ENCODE results near the gene GYG2.
"Not testable (repeated sequence)": the region's sequence is repeated elsewhere in the genome, so short reads cannot be mapped to it uniquely, and the experiment has no call there.

Gene GYG2

DNA sequence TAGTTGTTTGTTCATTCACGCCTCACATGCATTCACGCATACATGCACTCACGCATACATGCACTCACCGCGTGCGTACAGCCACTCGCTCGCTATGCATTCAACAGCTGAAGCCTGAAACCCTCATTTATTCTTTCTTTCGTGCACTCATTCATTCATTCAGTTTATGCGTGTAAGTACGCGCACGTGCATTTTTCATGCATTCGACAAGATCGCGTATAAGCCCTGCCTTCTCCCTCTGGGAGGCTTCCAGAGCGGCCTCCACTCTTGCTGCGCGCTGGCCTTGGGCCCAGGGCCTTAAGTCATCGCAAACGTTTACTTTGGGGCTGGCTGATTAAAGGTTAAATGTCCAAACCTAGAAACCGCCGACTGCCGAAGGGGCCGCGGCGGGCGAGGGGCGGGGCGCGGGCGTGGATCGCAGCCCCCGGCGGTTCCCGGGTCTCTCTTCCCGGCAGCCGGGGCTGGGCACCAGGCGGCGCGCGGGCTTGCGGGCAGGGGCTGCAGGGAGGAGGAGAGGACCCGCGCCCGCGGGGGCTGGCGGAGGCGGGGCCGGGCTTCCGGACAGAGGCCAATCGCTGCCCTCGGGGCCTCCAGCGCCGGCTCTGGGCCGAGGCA, at the start of gene GYG2:
Gene GYG2, plus strand, starts transcription at position 587 of the 615 bp plus-strand sequence. CDS start 1,259 bp downstream, outside the sequence.
- no peak for DNase-seq (ENCODE audit: low spot score)

DNA sequence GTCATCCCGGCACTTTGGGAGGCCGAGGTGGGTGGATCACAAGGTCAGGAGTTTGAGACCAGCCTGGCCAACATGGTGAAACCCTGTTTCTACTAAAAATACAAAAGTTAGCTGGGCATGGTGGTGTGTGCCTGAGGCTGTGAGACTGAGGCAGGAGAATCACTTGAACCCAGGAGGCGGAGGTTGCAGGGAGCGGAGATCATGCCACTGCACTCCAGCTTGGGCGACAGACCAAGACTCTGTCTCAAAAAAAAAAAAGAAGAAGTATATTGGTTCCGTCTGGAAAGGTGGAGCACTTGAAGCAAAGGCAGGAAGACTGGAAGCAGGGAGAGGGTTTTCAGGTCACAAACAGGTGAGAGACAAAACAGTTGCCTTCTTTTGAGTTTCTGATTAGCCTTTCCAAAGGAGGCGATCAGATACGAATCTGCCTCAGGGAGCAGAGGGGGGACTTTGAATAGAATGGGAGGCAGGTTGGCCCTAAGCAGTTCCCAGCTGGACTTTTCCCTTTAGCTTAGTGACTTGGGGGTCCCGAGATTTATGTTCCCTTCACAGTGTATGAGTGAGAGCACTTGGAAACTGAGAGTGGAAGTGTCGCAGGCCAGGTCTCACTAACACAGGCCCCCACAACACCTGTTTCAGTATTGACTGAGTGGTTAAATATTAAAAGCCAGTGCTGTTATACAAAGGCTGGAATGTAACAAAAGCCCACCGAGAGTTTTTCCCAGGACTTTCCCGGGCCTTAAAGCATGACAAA, 48.1 kb upstream of the GYG2 start:
- not testable (repeated sequence) for DNase-seq (ENCODE audit: low spot score)

DNA sequence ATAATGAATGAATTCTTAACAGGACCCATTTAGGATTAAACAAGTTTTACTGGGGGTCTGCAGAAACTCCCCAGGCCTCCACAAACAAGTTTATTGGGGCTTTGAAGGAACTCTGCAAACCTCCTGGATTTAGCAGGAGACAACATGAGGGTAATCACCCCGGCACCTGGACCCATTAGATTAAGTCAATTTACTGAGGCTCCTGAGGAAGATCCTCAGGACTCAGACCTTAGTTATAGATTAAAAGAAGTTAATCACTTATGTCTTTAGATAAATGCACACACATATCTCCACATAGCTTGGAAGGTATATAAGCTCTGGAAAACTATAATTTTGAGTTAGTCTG, 47.5 kb upstream of the GYG2 start:
- DNase-seq (ENCODE audit: low spot score), result no peak

DNA sequence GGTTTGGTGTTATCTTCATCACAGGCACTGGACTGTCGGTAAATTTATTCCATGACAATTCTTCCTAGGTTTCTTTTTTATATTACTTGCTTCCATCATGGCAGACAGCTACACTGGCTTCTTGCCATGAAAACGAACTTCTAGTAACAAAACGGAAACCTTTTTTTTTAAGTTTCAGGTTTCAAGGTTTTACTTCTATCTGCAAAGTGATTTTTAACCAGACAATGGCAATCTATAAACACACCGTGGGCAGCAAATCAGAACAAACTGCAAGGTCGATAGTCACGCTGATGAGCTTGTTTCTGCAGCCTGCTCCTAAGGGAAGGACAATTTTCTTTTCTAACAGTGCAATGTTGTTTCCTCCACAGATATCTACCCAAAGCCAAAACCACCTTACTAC, 47.0 kb upstream of the GYG2 start:
- no peak for DNase-seq (ENCODE audit: low spot score)

DNA sequence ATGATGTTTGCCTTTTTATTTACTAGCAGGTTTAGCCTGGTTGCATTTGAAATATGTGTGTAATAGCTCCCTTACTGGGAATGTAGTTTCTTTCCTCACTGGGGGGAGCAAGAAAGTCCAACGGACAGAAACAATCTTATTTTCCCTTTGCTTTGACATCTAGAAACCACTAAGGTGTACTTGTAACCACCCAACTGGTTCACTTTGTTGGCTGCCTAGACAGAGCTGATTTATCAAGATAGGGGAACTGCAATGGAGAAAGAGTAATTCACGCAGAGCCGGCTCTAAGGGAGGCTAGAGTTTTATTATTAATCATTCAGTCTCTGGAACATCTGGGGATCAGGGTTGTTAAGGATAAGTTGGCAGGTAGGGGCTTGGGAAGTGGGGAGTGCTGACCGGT, 46.6 kb upstream of the GYG2 start:
- no peak for DNase-seq (ENCODE audit: low spot score)

DNA sequence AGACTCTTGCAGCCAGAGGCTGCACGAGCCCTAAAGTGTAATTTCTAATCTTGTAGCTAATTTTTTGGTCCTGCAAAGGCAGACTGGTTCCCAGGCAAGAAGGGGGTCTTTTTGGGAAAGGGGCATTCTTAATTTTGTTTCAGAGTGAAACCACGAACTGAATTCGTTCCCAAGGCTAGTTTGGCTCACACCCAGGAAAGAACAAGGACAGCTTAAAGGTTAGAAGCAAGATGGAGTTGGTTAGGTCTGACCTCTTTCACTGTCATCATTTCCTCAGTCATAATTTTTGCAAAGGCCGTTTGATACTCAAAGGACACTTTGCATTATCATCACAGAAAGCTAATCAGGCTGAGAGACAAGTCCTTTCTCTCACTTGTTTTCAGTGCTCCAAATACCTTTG, 46.0 kb upstream of the GYG2 start:
- DNase-seq (ENCODE audit: low spot score), result no peak

DNA sequence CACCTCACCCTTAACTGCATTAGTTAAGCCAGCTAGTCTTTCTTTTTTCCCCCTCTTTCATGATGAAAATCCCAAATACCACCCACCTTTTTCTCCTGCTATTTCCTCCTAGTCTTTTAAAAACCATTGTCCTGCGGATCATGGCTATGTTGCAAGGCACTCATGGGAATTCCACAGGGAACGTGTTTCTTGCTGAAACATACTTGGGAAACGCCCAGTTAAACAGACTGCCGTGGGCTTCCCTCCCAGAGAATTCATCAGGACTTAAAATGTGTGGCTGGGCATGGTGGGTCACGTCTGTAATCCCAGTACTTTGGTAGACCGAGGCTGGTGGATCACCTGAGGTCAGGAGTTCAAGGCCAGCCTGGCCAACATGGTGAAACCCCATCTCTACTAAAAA, 44.7 kb upstream of the GYG2 start:
- no peak for DNase-seq (ENCODE audit: low spot score)

DNA sequence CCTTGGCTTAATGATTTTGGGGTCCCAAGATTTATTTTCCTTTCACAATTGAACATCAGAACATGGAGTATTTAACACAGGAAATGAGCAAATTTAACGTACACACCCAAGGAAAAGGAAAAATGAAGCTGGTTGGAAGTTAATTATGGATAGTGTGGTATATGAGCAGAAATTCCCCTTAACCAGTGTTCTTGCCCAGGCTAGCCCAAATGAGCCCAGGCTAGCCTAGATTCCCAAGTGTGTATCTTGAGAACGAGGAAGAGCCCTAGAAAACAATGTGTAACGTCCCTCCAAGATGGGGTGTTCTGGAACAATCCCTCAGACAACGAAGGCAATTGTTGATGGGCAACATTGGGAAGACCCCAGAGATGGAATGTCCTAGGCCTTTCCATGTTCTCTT, 43.2 kb upstream of the GYG2 start:
- DNase-seq (ENCODE audit: low spot score), result no peak

DNA sequence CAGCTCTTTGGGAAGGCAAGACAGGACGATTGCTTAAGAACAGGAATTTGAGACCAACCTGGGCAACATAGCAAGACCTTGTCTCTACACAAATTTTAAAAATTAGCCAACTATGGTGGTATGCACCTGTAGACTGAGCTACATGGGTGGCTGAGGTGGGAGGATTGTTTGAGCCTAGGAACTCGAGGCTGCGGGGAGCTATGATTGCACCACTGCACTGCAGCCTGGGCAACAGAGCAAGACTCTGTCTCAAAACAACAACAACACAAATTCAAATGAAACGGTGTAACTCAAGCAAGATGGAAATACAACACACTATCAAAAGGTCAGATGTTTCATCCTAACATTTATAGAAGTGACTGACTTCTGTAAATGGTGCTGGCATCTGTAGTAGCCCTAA, 39.8 kb upstream of the GYG2 start:
- no peak for DNase-seq (ENCODE audit: low spot score)

DNA sequence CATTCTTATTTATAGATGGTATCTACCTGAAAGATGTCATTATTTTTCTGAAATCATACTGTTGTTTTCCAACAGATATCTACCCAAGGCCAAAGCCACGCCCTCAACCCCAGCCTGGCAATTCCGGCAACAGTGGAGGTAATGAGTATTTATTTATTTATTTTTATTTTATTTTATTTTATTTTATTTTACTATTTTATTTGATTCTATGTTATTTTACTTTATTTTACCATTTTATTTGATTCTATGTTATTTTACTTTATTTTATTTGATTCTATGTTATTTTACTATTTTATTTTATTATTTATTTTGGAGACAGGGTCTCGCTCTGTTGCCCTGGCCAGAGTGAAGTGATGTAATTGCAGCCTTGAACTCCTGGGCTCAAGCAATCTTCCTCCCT, 39.2 kb upstream of the GYG2 start:
- no peak for DNase-seq (ENCODE audit: low spot score)

DNA sequence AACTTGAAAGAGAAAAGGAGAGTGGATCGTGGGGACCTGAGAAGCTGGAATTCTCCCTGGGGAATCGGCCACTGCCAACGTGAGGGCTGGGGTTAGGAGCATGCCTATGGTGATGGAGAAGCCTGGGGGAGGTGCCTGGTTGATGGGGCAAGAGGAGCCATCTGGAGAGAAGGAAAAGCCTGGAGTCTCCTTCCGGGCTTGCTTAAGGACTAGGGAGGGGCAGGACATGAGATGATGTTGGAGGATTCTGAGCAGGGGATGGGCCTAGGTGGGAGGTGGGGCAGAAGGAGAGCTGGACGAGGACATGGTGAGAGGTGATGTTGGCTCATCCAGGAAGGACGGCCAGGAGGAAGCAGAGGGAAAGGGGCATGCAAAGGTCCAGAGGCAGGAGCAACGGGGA, 35.0 kb upstream of the GYG2 start:
- no peak for DNase-seq (ENCODE audit: low spot score)

DNA sequence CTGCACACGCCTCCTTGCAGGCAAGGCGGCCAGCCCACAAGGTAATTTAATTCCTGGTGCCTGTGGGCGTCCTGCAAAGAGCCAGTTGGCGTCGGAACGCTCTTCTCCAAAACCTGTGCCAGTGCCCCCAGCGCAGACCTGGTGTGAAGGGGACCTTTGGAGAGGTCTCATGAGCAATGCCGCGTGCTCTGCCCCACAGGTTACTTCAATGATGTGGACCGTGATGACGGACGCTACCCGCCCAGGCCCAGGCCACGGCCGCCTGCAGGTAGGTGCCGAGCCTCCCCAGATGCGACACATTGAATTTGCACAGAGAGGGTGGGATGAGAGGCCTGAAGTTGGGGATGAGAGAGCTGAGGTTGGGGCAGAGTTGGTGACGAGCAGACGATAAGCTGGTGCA, 34.4 kb upstream of the GYG2 start:
- DNase-seq (ENCODE audit: low spot score), result no peak

DNA sequence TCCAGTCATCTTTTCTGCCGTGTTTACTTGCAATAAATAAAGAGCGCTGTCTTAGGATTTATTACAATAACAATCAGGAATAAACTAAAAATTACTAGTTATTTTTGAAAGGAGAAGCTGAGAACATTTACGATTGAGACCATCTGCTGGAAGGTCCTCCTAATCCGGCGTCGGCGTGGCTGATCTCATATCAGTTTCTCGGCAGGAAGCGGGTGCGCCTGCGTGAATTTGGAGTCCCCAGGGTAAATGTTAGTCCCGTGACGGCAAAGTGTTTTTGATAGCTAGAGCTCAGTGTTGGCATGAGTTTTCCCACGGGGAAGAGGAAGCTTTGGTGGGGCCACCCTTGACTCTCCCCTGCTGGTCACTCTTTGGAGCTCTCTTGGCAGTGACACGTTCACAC, 31.9 kb upstream of the GYG2 start:
- DNase-seq (ENCODE audit: low spot score), result not testable (repeated sequence)

DNA sequence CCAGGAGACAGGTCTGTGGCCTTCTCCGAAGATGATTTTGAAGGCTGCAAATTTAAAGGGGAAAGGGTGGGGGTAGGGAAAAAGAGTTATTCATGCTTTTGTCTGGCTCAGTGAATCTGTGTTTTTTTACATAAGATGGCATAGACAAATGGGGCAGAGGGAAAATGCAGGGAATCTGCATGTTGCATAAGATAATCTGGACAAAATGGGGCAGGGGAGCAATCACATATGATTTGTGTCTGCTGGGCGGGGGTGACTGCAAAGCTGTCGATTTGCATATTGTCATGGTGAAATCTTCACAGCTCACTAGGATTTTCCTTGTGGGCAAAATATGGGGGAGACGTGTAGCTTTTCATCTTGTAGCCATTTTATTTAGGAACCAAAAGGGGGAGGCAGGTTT, 29.4 kb upstream of the GYG2 start:
- no peak for DNase-seq (ENCODE audit: low spot score)

DNA sequence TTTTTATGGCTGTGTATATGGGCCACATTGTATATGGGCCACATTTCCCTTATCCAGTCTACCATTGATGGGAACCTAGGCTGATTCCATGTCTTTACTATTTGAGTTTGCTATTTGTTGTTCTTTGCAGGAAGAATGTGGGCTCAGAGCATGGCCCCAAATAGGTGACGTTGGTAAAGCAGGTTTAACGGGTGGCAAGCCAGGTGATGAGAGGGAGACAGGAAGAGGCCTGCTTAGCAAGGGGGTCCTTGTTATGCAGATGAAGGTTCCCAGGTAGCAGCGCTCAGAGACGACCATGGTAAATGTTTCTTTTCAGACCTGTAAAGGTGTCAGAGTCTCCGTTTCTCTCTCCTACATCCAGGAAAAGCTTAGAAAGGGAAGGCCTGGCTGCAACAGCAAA, 28.8 kb upstream of the GYG2 start:
- DNase-seq (ENCODE audit: low spot score), result not testable (repeated sequence)

DNA sequence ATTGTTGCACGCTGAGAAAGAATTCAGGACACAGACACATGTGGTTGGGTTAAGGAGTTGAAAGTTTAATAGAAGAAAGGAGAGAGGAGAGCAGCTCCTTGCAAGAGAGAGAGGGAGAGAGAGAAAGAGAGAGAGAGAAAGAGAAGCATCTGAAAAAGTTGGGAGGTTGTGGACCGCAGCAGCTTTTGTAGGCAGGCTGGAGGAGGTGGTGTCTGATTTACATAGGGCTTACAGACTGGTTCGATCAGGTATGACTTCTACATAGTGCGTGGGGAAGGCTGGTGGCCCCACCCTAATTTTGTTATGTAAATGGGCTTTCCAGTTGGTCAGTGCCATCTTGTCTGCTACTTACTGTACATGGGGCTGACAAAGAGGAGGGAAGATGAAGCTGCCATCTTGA, 27.5 kb upstream of the GYG2 start:
- no peak for DNase-seq (ENCODE audit: low spot score)

DNA sequence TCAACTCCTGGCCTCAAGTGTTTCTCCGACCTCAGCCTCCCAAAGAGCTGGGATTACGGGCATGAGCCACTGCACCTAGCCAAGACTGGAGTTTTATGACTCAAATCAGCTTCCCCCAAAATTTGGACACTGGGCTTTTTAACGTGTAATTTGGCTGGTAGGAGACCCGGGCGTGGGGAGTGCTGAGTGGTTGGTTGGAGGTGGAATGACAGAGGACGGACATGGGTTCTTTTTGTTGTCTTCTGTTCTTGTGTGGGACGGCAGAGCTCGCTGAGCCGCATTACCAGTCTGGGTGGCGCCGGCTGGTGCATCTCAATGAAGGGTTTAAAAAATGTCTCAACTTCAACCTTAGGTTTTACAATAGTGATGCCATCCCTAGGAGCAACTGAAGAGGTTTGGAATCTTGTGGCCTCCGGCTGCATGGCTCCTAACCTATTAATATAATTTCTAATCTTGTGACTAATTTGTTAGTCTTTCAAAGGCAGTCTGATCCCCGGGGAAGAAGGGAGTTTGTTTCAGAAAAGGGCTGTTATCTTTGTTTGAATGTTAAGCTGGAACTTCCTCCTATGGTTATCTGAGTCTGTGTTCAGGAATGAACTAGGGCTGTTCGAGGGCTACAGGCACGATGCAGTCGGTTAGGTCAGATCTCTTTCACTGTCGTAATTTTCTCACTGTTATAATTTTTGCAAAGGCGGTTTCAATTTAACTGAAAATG, 26.2 kb upstream of the GYG2 start:
- DNase-seq (ENCODE audit: low spot score), result not testable (repeated sequence)

DNA sequence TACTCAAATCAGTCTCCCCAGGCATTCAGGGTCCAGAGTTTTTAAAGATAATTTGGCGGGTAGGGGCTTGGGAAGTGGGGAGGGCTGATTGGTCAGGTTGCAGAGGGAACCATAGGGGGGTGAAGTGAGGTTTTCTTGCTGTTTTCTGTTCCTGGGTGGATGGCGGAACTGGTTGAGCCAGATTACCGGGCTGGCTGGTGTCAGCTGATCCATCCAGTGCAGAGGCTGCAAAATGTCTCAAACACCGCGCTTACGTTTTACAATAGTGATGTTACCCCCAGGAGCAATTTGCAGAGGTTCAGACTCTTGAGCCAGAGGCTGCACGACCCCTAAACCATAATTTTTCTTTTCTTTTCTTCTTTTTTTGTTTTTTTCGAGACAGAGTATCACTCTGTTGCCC, 25.2 kb upstream of the GYG2 start:
- not testable (repeated sequence) for DNase-seq (ENCODE audit: low spot score)

DNA sequence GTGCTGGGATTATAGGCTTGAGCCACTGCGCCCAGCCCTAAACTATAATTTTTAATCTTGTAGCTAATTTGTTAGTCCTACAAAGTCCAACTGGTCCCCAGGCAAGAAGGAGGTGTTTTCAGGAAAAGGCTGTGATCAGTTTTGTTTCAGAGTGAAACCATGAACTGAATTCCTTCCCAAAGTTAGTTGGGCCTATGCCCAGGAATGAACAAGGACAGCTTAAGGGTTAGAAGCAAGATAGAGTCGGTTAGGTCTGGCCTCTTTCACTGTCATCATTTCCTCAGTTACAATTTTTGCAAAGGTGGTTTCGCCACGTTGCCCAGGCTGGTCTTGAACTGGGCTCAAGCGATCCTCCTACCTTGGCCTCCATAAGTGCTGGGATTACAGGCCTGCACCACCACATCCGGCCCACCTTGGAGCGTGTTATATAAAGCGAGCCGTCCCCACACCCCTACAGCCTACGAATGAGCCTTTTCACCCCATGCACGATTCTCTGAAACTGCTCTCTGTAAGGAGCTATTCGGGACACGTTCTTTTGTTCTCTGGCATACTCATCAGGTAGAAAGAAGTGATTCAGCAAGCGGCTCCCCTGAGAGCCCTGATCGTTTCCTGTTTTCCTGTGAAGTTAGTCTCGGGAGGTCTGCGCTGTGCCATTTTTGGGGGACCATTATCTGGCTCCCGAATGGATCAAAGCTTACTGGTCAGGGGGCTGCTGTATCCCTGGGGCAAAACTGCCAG, 24.5 kb upstream of the GYG2 start:
- not testable (repeated sequence) for DNase-seq (ENCODE audit: low spot score)

DNA sequence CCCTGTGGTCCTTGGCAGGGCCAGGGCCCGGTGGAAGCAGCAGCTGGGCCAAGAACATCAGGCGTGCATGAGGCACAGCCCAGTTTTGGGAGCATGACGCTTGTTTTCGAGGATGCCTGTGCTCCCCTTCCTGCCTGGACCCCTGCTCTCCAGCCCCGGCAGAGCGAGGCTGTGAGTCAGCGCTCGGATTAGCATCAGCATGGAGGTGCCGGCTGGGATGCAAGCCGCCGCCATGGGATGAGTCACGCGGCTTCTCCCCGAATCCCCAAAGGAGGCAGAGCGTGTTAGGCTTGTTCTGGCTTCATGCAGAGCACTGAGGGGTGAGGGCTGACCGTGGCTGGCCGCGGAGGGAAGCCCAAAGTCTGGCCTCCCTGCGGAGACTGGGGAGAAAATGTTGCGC, 23.9 kb upstream of the GYG2 start:
- not testable (repeated sequence) for DNase-seq (ENCODE audit: low spot score)

DNA sequence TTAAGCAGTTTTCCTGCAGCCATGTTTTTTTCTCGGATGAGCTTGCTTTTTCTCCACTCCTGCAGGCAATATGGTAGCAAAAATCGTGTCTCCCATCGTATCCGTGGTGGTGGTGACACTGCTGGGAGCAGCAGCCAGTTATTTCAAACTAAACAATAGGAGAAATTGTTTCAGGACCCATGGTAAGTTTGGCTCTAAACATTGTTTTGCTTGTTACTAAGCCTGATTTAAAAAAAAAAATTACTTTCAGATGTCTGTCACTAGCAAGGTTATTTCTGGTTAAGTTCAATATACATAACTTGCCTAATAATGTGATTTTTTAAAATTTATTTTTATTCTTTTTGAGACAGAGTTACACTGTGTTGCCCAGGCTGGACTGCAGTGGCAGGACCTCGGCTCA, 17.5 kb upstream of the GYG2 start:
- DNase-seq (ENCODE audit: low spot score), result no peak

DNA sequence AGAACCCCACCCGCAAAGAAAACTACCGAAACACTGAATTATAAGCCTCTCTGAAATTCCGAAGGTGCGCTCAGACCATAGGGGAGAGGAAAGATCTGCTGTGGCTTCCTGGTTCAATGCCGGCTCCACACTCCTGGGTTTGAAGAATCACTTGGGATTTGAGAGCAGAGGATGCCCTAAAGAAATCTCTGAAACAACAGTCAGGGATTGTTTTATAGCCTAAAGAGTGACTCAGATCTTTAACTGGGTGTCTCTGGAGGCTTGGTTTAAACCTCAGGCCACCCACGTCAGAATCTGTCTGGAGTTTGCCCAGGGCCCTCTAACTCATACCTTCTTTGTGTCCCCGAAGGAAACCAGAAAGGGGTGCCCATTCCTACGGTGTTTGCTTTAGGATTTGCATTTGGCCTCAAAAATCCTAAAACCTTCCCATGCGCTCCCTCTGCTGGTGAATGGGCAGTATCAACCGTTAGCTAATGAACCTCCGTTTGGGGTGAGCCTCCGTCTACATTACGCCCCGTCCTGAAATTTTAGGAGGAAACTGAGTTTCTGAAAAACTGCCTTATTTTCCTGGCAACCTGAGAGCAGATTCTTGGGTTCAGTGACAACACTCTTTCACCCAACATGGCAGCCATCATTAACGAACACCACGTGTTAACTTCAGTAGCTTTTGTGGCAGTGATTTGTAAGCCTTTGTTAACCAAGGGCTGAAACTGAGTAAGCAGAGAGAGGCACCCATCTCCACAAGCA, 16.4 kb upstream of the GYG2 start:
- DNase-seq (ENCODE audit: low spot score), result peak; percentile 62
